ENCODE results near the gene PSENEN. TPM values are rescaled to one million over a fixed set of nuclear protein-coding genes. Genes with fewer than 3 reads are reported as not detected.
A peak's percentile ranks its signal among the peaks of the same experiment; 100 is the strongest.

PSENEN gene
- total RNA-seq, 4 donors from 2014 or later: 20.4 to 35.7 (median 29.5) TPM

DNA sequence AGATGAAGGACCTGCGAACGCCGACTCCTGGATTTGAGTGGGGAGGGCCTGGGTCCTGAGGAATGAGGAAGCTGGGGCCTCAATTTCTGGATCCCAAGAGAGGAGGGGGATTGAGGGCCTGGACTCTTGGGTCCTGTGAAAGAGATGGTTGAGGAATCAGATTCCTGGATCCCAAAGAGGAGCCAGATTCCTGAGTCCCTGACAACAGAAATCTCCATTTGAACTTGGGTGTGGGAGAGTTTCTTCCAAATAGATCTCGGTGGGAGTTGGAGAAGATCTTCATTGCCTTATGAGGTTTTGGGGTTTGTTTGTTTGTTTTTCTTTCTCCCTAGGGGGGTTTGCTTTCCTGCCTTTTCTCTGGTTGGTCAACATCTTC, 624 bp downstream of the PSENEN start:
- WGBS, 2 donors (ENCODE audit: low coverage in 1 of 2): 0 to 3% methylated on average over 2 to 3 of the region's 4 CpGs
- Histone ChIP-seq H3K27me3 (no peaks in the 10 kb centered on the region), H3K27ac (peak overlapping the region; percentile 61 to 100 (median 94)), H3K4me3 (peak overlapping the region; percentile 76 to 86), H3K36me3 (peaks cover 0 to 23% of the 10 kb centered on the region in 2 donors), H3K4me1 (peaks cover 0 to 78% (median 31%) of the 10 kb centered on the region in 3 donors), H3K9me3 (no peaks in the 10 kb centered on the region)
- TF ChIP-seq CTCF (IDR thresholded peaks at IDR 0.05) (no peak), POLR2A (IDR thresholded peaks at IDR 0.05) (no peak), EP300 (IDR thresholded peaks at IDR 0.05) (no peak), POLR2AphosphoS5 (IDR thresholded peaks at IDR 0.05) (no peak)
- ATAC-seq: no peak

DNA sequence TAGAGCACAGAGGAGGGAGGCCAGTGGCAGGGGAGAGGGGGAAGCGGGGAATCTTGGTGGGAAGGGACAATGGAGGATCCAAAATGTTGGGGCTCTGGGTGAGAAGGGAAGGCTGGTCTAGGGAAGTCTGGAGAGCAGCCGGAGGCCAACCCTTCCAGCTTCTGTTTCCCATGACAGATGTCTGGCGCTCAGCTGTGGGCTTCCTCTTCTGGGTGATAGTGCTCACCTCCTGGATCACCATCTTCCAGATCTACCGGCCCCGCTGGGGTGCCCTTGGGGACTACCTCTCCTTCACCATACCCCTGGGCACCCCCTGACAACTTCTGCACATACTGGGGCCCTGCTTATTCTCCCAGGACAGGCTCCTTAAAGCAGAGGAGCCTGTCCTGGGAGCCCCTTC, 1.1 kb downstream of the PSENEN start:
- Histone ChIP-seq H3K27me3 (no peaks in the 10 kb centered on the region), H3K9me3 (no peaks in the 10 kb centered on the region), H3K4me3 (peak overlapping the region in 1 of 2 donors; percentile 86), H3K27ac (peak overlapping the region in 1 of 4 donors; percentile 100), H3K4me1 (peaks cover 0 to 73% (median 28%) of the 10 kb centered on the region in 3 donors), H3K36me3 (peaks cover 0 to 27% of the 10 kb centered on the region in 2 donors)
- ATAC-seq: no peak
- TF ChIP-seq EP300 (IDR thresholded peaks at IDR 0.05) (no peak), CTCF (IDR thresholded peaks at IDR 0.05) (no peak), POLR2A (IDR thresholded peaks at IDR 0.05) (no peak), POLR2AphosphoS5 (IDR thresholded peaks at IDR 0.05) (no peak)
- 81% methylated on average over 4 of the region's 5 CpGs; no CpG with 5 or more reads in 1 of the 2 donors for WGBS, 2 donors (ENCODE audit: low coverage in 1 of 2)

DNA sequence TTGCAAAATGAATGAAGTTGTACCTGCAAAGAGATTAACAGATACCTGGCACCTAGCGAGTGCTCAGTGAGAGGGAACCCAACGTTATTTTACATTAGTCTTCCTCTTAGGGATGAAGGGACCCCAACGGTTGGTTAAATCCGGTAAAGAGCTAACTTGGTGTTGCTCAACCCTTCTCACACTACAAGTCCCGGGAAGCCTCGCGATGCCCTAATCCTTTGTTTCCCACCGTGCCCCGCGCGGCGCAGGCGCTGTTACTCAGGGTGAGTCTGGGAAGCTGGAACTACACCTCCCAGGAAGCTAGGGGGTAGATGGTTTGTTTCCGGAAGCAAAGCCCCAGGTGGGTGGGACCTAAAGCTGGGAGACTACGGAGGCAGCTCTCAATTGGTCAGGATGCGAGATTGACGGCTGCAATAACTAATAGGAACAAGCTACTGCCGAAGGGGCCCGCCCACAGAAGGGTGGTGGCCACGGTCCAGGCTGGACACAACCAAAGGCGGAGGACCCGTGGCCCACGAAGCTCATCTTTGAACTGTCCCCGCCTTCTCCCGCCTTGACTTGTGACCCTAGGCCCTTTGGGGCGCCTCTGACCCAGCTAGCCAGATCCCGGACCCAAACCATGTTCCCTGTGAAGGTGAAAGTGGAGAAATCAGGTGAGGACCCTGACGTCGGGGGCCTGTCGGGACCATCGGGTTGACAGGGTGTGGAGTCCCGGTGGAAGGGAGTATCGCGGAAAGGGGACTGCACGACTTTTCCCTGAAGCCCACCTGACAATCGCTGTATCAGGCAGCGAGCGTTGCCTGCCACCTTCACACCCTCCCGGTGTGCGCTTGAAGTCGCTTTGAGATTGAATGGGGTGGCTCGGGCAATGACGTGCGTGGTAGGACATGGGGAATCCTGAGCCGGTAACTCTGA, 2.9 kb downstream of the PSENEN start, which contains the start of gene LIN37:
Gene LIN37, plus strand, starts transcription at position 471 of the 915 bp plus-strand sequence. Its CDS starts 149 bp downstream, at position 620.
- H3K4me1 ChIP-seq: peaks cover 0 to 61% (median 28%) of the 10 kb centered on the region in 3 donors
- H3K36me3 ChIP-seq: peaks cover 0 to 34% of the 10 kb centered on the region in 2 donors
- peak; percentile 93 for TF ChIP-seq POLR2AphosphoS5 (IDR thresholded peaks at IDR 0.05)
- TF ChIP-seq CTCF (IDR thresholded peaks at IDR 0.05): peak in 2 of 4 experiments; percentile 14 to 15
- TF ChIP-seq POLR2A (IDR thresholded peaks at IDR 0.05): peak; percentile 79 to 87
- TF ChIP-seq EP300 (IDR thresholded peaks at IDR 0.05): no peak
- WGBS, 2 donors (ENCODE audit: low coverage in 1 of 2): 2 to 3% methylated on average over 17 to 19 of the region's 45 CpGs
- ATAC-seq: peak; percentile 93
- H3K27me3 ChIP-seq: no peaks in the 10 kb centered on the region
- H3K4me3 ChIP-seq: peak within 1 kb of the TSS; percentile 79 to 81
- H3K27ac ChIP-seq: peak within 1 kb of the TSS; percentile 70 to 87 (median 87)
- H3K9me3 ChIP-seq: no peaks in the 10 kb centered on the region

GRCh38 chr19:35750167-35750566, 4.7 kb downstream of the PSENEN start:
- no peak overlapping the region for H3K4me3 ChIP-seq
- 84 to 100% methylated on average over 1 to 2 of the region's 5 CpGs for WGBS, 2 donors (ENCODE audit: low coverage in 1 of 2)
- H3K9me3 ChIP-seq: no peaks in the 10 kb centered on the region
- H3K4me1 ChIP-seq: peaks cover 0 to 68% (median 28%) of the 10 kb centered on the region in 3 donors
- no peaks in the 10 kb centered on the region for H3K27me3 ChIP-seq
- TF ChIP-seq POLR2AphosphoS5 (IDR thresholded peaks at IDR 0.05) (no peak), CTCF (IDR thresholded peaks at IDR 0.05) (no peak), EP300 (IDR thresholded peaks at IDR 0.05) (no peak), POLR2A (IDR thresholded peaks at IDR 0.05) (no peak)
- ATAC-seq: no peak
- H3K36me3 ChIP-seq: peaks cover 0 to 43% of the 10 kb centered on the region in 2 donors
- peak overlapping the region in 2 of 4 donors; percentile 87 for H3K27ac ChIP-seq
